Cardiac muscle cell (in vitro differentiated cells and primary cell): Measurements from ENCODE around the gene RSAD2. TPM values are rescaled to one million over a fixed set of nuclear protein-coding genes. Genes with fewer than 3 reads are reported as not detected.

ENCODE experiments used
- DNase-seq, 2 donors: peaks; one replicate each; pipeline versions ENCODE4 v3.0.0 to v3.0.0-alpha.2; 2010 to 2017; ENCODE audit warnings: low read depth in 1 of 2, low spot score in 1 of 2
- H3K27ac ChIP-seq: fragments of 200-600 bp; sonication (generic); 2 replicates; pipeline ENCODE4 v1.5.1; 2016
- H3K27me3 ChIP-seq: fragments of 200-600 bp; sonication (generic); 2 replicates; pipeline ENCODE4 v1.6.0; 2016; ENCODE audit warnings: control low read depth
- H3K36me3 ChIP-seq: fragments of 200-600 bp; sonication (generic); 2 replicates; pipeline ENCODE4 v1.5.1; 2016; ENCODE audit warnings: control low read depth
- H3K4me1 ChIP-seq: fragments of 200-600 bp; sonication (generic); 2 replicates; pipeline ENCODE4 v1.8.1; 2017; ENCODE audit warnings: low read depth, mild to moderate bottlenecking, mixed run types
- H3K4me3 ChIP-seq: fragments of 200-600 bp; sonication (generic); 2 replicates; pipeline ENCODE4 v1.5.1; 2016; ENCODE audit warnings: mild to moderate bottlenecking
- H3K9me3 ChIP-seq: fragments of 200-600 bp; sonication (generic); 2 replicates; pipeline ENCODE4 v1.5.1; 2017; ENCODE audit warnings: low read depth, mild to moderate bottlenecking, control low read depth
- polyA plus RNA-seq: library from polyadenylated mRNA; unstranded; fragments of >200 nt; fragmentation: Nextera tagmentation; extraction: Ambion mirVana; gene quantifications from 2 replicates; pipeline ENCODE4 v1.2.1, GENCODE V29; 2016
- total RNA-seq: library from RNA; depleted of rRNA; stranded (reverse); fragments of >200 nt; gene quantifications from 2 replicates; pipeline ENCODE4 v1.2.3, GENCODE V29; 2016
- TF ChIP-seq, protein P1 (sequence below): IDR thresholded peaks from 2 replicates; pipeline ENCODE4 v1.5.1; 2012; ENCODE audit warnings: low read depth, mild to moderate bottlenecking, low read length

RSAD2 gene, protein sequence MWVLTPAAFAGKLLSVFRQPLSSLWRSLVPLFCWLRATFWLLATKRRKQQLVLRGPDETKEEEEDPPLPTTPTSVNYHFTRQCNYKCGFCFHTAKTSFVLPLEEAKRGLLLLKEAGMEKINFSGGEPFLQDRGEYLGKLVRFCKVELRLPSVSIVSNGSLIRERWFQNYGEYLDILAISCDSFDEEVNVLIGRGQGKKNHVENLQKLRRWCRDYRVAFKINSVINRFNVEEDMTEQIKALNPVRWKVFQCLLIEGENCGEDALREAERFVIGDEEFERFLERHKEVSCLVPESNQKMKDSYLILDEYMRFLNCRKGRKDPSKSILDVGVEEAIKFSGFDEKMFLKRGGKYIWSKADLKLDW
- total RNA-seq (0.12 and 0.28 TPM in 2 replicates), polyA plus RNA-seq (0.52 and 0.65 TPM in 2 replicates)

GRCh38 chr2:6877402-6878304 lies at the start of gene RSAD2:
Gene RSAD2 (plus strand): TSS chr2:6877777. CDS start chr2:6877801, 24 bp downstream.
- peak in 1 of 2 donors; percentile 28 for DNase-seq
- Histone ChIP-seq H3K4me1 (no peaks in the 10 kb centered on the region), H3K27ac (no peak within 1 kb of the TSS), H3K36me3 (no peaks in the 10 kb centered on the region), H3K9me3 (no peaks in the 10 kb centered on the region), H3K4me3 (no peak within 1 kb of the TSS), H3K27me3 (no peaks in the 10 kb centered on the region)
- TF ChIP-seq, protein P1, sequence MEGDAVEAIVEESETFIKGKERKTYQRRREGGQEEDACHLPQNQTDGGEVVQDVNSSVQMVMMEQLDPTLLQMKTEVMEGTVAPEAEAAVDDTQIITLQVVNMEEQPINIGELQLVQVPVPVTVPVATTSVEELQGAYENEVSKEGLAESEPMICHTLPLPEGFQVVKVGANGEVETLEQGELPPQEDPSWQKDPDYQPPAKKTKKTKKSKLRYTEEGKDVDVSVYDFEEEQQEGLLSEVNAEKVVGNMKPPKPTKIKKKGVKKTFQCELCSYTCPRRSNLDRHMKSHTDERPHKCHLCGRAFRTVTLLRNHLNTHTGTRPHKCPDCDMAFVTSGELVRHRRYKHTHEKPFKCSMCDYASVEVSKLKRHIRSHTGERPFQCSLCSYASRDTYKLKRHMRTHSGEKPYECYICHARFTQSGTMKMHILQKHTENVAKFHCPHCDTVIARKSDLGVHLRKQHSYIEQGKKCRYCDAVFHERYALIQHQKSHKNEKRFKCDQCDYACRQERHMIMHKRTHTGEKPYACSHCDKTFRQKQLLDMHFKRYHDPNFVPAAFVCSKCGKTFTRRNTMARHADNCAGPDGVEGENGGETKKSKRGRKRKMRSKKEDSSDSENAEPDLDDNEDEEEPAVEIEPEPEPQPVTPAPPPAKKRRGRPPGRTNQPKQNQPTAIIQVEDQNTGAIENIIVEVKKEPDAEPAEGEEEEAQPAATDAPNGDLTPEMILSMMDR = no peak

- no peaks in the 10 kb centered on the region for H3K27me3 ChIP-seq
- H3K4me1 ChIP-seq = no peaks in the 10 kb centered on the region
- no peak overlapping the region for H3K4me3 ChIP-seq
- peak in 1 of 2 donors; percentile 60 for DNase-seq
- no peaks in the 10 kb centered on the region for H3K9me3 ChIP-seq
- TF ChIP-seq, protein P1 = peak; percentile 46
- no peak overlapping the region for H3K27ac ChIP-seq
- no peaks in the 10 kb centered on the region for H3K36me3 ChIP-seq
These were observed 49.3 kb upstream of the RSAD2 start for GRCh38 chr2:6828299-6828584.

- Histone ChIP-seq H3K27me3 (no peaks in the 10 kb centered on the region), H3K27ac (no peak overlapping the region), H3K4me1 (no peaks in the 10 kb centered on the region), H3K9me3 (no peaks in the 10 kb centered on the region), H3K36me3 (no peaks in the 10 kb centered on the region), H3K4me3 (no peak overlapping the region)
- TF ChIP-seq, protein P1 = no peak
- no peak for DNase-seq
These were observed 46.3 kb upstream of the RSAD2 start for GRCh38 chr2:6831229-6831628.

DNA sequence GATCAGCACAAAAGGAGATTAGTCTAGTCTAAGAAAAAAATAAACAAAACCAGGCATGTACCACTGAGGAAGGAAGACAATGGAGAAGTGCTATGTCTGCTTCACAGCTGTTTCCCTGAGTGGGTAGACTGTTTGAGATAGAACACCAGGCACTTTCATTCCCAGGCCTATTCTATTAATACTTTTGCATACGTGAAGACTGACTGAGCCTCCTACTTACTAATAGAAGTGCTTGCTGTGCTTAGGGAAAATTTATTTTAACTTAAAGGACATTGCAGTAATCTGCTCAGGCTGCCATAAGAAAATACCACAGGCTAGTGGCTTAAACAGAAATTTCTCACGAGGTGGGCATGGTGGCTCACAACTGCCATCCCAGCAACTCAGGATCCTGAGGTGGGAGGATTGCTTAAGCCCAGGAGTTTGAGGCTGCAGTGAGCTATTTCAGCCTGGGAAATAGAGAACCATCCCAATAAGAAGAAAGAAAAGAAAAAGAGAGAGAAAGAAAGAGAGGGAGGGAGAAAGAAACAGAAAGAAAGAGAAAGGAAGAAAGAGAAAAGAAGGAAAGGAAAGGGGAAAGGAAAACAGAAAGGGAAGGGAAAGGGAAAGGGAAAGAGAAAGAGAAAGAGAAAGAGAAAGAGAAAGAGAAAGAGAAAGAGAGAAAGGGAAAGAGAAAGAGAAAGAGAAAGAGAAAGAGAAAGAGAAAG lies 44.8 kb upstream of the RSAD2 start:
- TF ChIP-seq, protein P1 = no peak
- Histone ChIP-seq H3K4me1 (no peaks in the 10 kb centered on the region), H3K27me3 (no peaks in the 10 kb centered on the region), H3K27ac (no peak overlapping the region), H3K9me3 (no peaks in the 10 kb centered on the region), H3K4me3 (no peak overlapping the region), H3K36me3 (no peaks in the 10 kb centered on the region)
- no peak for DNase-seq

DNA sequence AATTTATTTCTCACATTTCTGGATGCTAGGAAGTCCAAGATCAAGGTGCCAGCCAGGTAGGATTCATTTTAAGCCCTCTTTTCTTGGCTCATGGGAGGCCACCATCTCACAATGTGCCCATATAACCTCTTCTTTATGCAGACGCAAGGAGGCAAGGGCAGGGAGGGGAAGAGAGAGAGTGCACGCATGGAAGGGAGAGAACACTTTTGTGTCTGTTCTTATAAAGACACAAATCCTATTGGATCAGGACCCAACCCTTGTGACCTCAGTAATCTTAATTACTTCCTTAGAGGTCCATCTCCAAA lies 44.3 kb upstream of the RSAD2 start:
- TF ChIP-seq, protein P1 = no peak
- Histone ChIP-seq H3K36me3 (no peaks in the 10 kb centered on the region), H3K4me1 (no peaks in the 10 kb centered on the region), H3K27me3 (no peaks in the 10 kb centered on the region), H3K9me3 (no peaks in the 10 kb centered on the region), H3K27ac (no peak overlapping the region), H3K4me3 (no peak overlapping the region)
- no peak for DNase-seq
